ENCODE data around the gene CGNL1.

CGNL1 gene

GRCh38 chr15:57375827-57376695 is at the start of gene CGNL1:
TSS of gene CGNL1 (plus strand) at chr15:57376505. CDS start at chr15:57438000, 61,495 bp downstream.
- DNase-seq: no peak

GRCh38 chr15:57327985-57328471 is 48.3 kb upstream of the CGNL1 start:
- DNase-seq: no peak

GRCh38 chr15:57328479-57328878 is 47.8 kb upstream of the CGNL1 start:
- DNase-seq: no peak

- DNase-seq: no peak
Observed at GRCh38 chr15:57328897-57329296, 47.4 kb upstream of the CGNL1 start.

GRCh38 chr15:57329582-57330367 is 46.5 kb upstream of the CGNL1 start:
- DNase-seq: no peak

GRCh38 chr15:57330619-57331340 is 45.5 kb upstream of the CGNL1 start:
- no peak for DNase-seq

- no peak for DNase-seq
Observed at GRCh38 chr15:57332326-57332725, 44.0 kb upstream of the CGNL1 start.

GRCh38 chr15:57333487-57333886 is 42.8 kb upstream of the CGNL1 start:
- DNase-seq: no peak

- no peak for DNase-seq
Observed at GRCh38 chr15:57334257-57334656, 42.0 kb upstream of the CGNL1 start.

GRCh38 chr15:57335293-57335715 is 41.0 kb upstream of the CGNL1 start:
- DNase-seq: no peak

GRCh38 chr15:57335719-57336118 is 40.6 kb upstream of the CGNL1 start:
- no peak for DNase-seq

GRCh38 chr15:57337868-57338411 is 38.4 kb upstream of the CGNL1 start:
- DNase-seq: no peak

GRCh38 chr15:57339321-57339720 is 37.0 kb upstream of the CGNL1 start:
- no peak for DNase-seq

GRCh38 chr15:57340682-57341259 is 35.5 kb upstream of the CGNL1 start:
- peak; percentile 12 for DNase-seq

- no peak for DNase-seq
Observed at GRCh38 chr15:57343048-57343447, 33.3 kb upstream of the CGNL1 start.

GRCh38 chr15:57343498-57343897 is 32.8 kb upstream of the CGNL1 start:
- DNase-seq: no peak

- no peak for DNase-seq
Observed at GRCh38 chr15:57344282-57344681, 32.0 kb upstream of the CGNL1 start.

- DNase-seq: no peak
Observed at GRCh38 chr15:57345584-57345983, 30.7 kb upstream of the CGNL1 start.

- no peak for DNase-seq
Observed at GRCh38 chr15:57348081-57348480, 28.2 kb upstream of the CGNL1 start.

GRCh38 chr15:57352535-57353316 is 23.6 kb upstream of the CGNL1 start:
- DNase-seq: no peak

GRCh38 chr15:57353317-57353804 is 22.9 kb upstream of the CGNL1 start:
- no peak for DNase-seq

All from NCI-H446 treated with DMSO at 0.1 percent for 48 hours (cell line).